ENCODE measurements around the gene GALNS. TPM values are rescaled to one million over a fixed set of nuclear protein-coding genes. Genes with fewer than 3 reads are reported as not detected.

Gene GALNS
- total and polyA plus RNA-seq, 2 of the 13 experiments (the other 11 are each of a cell fraction or from before 2014, with no cell fraction given), result 9.2 to 9.8 TPM

- TF ChIP-seq ZBTB49 (CRISPR knock-in tag; IDR thresholded peaks at IDR 0.05; ENCODE audit: borderline replicate concordance), result no peak
- TF ChIP-seq ZNF484 (CRISPR knock-in tag; IDR thresholded peaks at IDR 0.05; ENCODE audit: borderline replicate concordance, low read depth), result no peak
- no peak for TF ChIP-seq ZNF260 (CRISPR knock-in tag; IDR thresholded peaks at IDR 0.05; ENCODE audit: borderline replicate concordance, low read depth)
- no peak for TF ChIP-seq TFDP1 (CRISPR knock-in tag; IDR thresholded peaks at IDR 0.05; ENCODE audit: borderline replicate concordance)
- TF ChIP-seq PLRG1 (conservative IDR thresholded peaks at IDR 0.05), result no peak
- no peak for TF ChIP-seq ZBTB7A (CRISPR knock-in tag; IDR thresholded peaks at IDR 0.05)
- no peak for TF ChIP-seq ZNF883 (CRISPR knock-in tag; IDR thresholded peaks at IDR 0.05; ENCODE audit: not compliant biosample characterization)
- no peak for TF ChIP-seq IRF2 (CRISPR knock-in tag; IDR thresholded peaks at IDR 0.05)
- TF ChIP-seq ATF3 (CRISPR knock-in tag; IDR thresholded peaks at IDR 0.05), result no peak
- TF ChIP-seq ZNF768 (CRISPR knock-in tag; IDR thresholded peaks at IDR 0.05), result peak; percentile 23; the same call in 1 of the 2 replicates
- peak; percentile 71; the same call in 1 of the 2 replicates for TF ChIP-seq ZBTB38 (CRISPR knock-in tag; IDR thresholded peaks at IDR 0.05)
- TF ChIP-seq USF2 (IDR thresholded peaks at IDR 0.05; ENCODE audit: low read depth, low read length), result no peak
- TF ChIP-seq USF2 (CRISPR knock-in tag; IDR thresholded peaks at IDR 0.05; ENCODE audit: borderline replicate concordance), result 0 out of 2 replicates have a peak, but pooled peaks have one; percentile 5
- TF ChIP-seq PCBP1 (IDR thresholded peaks at IDR 0.05; ENCODE audit: borderline replicate concordance, low read depth, low read length), result no peak
- no peak for TF ChIP-seq ASH2L (IDR thresholded peaks at IDR 0.05; ENCODE audit: insufficient read length, low read depth, low read length)
- TF ChIP-seq TCF7L2 (IDR thresholded peaks at IDR 0.05; ENCODE audit: low read depth, low read length), result no peak
- TF ChIP-seq THRA (CRISPR knock-in tag; IDR thresholded peaks at IDR 0.05; ENCODE audit: borderline replicate concordance), result no peak
Observed at GRCh38 chr16:88771294-88771772, 85.4 kb downstream of the GALNS start (continued).
